Thyroid gland (tissue), 4 donors: ENCODE measurements around the gene CLIP1.

Source experiments
- CTCF ChIP-seq, 6 experiments: fragments of 200-600 bp in 3 of 6; fragments of 450-650 bp in 3 of 6; sonication (generic) in 3 of 6; IDR thresholded peaks; one replicate each; pipeline ENCODE4 v1.5.1; 2016 to 2019; ENCODE audit warnings: antibody characterized with exemption in 6 of 6, mild to moderate bottlenecking in 2 of 6, inconsistent platforms in 1 of 6, moderate library complexity in 1 of 6
- POLR2A ChIP-seq, 2 donors: fragments of 450-650 bp; IDR thresholded peaks; one replicate each; pipeline ENCODE4 v1.6.1; 2017; ENCODE audit warnings: antibody characterized with exemption in 2 of 2, mild to moderate bottlenecking in 2 of 2, moderate library complexity in 1 of 2

GRCh38 chr12:122309564-122310121 is 112.8 kb downstream of the CLIP1 start:
- TF ChIP-seq POLR2A (IDR thresholded peaks at IDR 0.05) (no peak), CTCF (IDR thresholded peaks at IDR 0.05) (no peak)
